ENCODE data around the gene PIK3C2G. TPM values are rescaled to one million over a fixed set of nuclear protein-coding genes. Genes with fewer than 3 reads are reported as not detected.

PIK3C2G gene
- total RNA-seq, 1 experiment from 2014 or later = not detected

- CTCF ChIA-PET = no interaction called here
These were observed 113.8 kb downstream of the PIK3C2G start for GRCh38 chr12:18375131-18375530.

More at GRCh38 chr12:18375131-18375530, 113.8 kb downstream of the PIK3C2G start:
- no peak for ATAC-seq
- Histone ChIP-seq H3K27ac (ENCODE audit: low read depth, low read length) (no peak overlapping the region), H4K20me1 (ENCODE audit: insufficient read depth) (no peaks in the 10 kb centered on the region), H3K79me2 (ENCODE audit: insufficient read depth, low read length) (no peaks in the 10 kb centered on the region), H3K9me2 (ENCODE audit: insufficient read depth) (no peaks in the 10 kb centered on the region), H3K36me3 (ENCODE audit: control insufficient read depth in 1 of 2, insufficient read depth in 2 of 2, low read length in 2 of 2) (no peaks in the 10 kb centered on the region), H3K4me3 (replicated peaks in 1 of 2; ENCODE audit: low read depth in 1 of 2, low read length in 2 of 2) (no peak overlapping the region), H3K9me3 (ENCODE audit: control insufficient read depth in 1 of 2, insufficient read depth in 1 of 2, low read depth in 1 of 2, low read length in 2 of 2) (no peaks in the 10 kb centered on the region), H2AFZ (ENCODE audit: low read depth, low read length, poor library complexity, severe bottlenecking) (no peak overlapping the region), H3K9ac (ENCODE audit: low read length) (no peak overlapping the region), H3K4me2 (ENCODE audit: low read length) (no peak overlapping the region), H3K4me1 (ENCODE audit: control insufficient read depth in 1 of 2, insufficient read depth in 2 of 2, low read length in 2 of 2) (no peaks in the 10 kb centered on the region), H3K27me3 (ENCODE audit: insufficient read depth, low read length) (no peaks in the 10 kb centered on the region)
- POLR2A ChIA-PET = no interaction called here
- TF ChIP-seq POLR2AphosphoS5 (IDR thresholded peaks at IDR 0.05; ENCODE audit: low read depth, low read length) = no peak
- TF ChIP-seq FOSL1 (IDR thresholded peaks at IDR 0.05; ENCODE audit: low read depth) = no peak
- no peak for TF ChIP-seq ELF1 (IDR thresholded peaks at IDR 0.05; ENCODE audit: borderline replicate concordance, low read depth)
- TF ChIP-seq CBX3 (IDR thresholded peaks at IDR 0.05; ENCODE audit: low read depth) = no peak
- TF ChIP-seq, protein P1, sequence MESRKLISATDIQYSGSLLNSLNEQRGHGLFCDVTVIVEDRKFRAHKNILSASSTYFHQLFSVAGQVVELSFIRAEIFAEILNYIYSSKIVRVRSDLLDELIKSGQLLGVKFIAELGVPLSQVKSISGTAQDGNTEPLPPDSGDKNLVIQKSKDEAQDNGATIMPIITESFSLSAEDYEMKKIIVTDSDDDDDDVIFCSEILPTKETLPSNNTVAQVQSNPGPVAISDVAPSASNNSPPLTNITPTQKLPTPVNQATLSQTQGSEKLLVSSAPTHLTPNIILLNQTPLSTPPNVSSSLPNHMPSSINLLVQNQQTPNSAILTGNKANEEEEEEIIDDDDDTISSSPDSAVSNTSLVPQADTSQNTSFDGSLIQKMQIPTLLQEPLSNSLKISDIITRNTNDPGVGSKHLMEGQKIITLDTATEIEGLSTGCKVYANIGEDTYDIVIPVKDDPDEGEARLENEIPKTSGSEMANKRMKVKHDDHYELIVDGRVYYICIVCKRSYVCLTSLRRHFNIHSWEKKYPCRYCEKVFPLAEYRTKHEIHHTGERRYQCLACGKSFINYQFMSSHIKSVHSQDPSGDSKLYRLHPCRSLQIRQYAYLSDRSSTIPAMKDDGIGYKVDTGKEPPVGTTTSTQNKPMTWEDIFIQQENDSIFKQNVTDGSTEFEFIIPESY (IDR thresholded peaks at IDR 0.05; ENCODE audit: extremely low read depth, insufficient replicate concordance, low read length) = no peak
- TF ChIP-seq EGR1 (IDR thresholded peaks at IDR 0.05; ENCODE audit: low read depth) = no peak
- TF ChIP-seq TCF7L2 (IDR thresholded peaks at IDR 0.05; ENCODE audit: borderline replicate concordance, extremely low read depth, insufficient read depth, insufficient read length) = no peak
- no peak for TF ChIP-seq ZFX (IDR thresholded peaks at IDR 0.05)
- no peak for TF ChIP-seq POLR2A (IDR thresholded peaks at IDR 0.05; ENCODE audit: borderline replicate concordance, extremely low read depth, insufficient read depth, insufficient read length)
- TF ChIP-seq, protein P2, sequence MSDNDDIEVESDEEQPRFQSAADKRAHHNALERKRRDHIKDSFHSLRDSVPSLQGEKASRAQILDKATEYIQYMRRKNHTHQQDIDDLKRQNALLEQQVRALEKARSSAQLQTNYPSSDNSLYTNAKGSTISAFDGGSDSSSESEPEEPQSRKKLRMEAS (IDR thresholded peaks at IDR 0.05) = no peak
- TF ChIP-seq CEBPB (IDR thresholded peaks at IDR 0.05; ENCODE audit: low read depth) = no peak
- no peak for TF ChIP-seq ZNF274 (IDR thresholded peaks at IDR 0.05; ENCODE audit: low read depth, low read length)
- no peak for TF ChIP-seq CTCF (IDR thresholded peaks at IDR 0.05 in 2 of 3, conservative IDR thresholded peaks at IDR 0.05 in 1 of 3; ENCODE audit: borderline replicate concordance in 1 of 3, insufficient read depth in 1 of 3, low read depth in 2 of 3, low read length in 2 of 3)
- TF ChIP-seq EZH2 (IDR thresholded peaks at IDR 0.05) = no peak
- no peak for TF ChIP-seq SRF (IDR thresholded peaks at IDR 0.05; ENCODE audit: low read depth)
- no peak for TF ChIP-seq SP1 (IDR thresholded peaks at IDR 0.05; ENCODE audit: low read depth)
- TF ChIP-seq SIN3A (IDR thresholded peaks at IDR 0.05; ENCODE audit: low read depth) = no peak
- TF ChIP-seq, protein P3, sequence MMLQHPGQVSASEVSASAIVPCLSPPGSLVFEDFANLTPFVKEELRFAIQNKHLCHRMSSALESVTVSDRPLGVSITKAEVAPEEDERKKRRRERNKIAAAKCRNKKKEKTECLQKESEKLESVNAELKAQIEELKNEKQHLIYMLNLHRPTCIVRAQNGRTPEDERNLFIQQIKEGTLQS (IDR thresholded peaks at IDR 0.05) = no peak
- no peak for DNase-seq (ENCODE audit: low read depth, low spot score)
- BruUV-seq (replicated peaks) = no TSS peak
- RAD21 ChIA-PET (ENCODE audit: low non-redundant PET in 1 of 2, low total read pairs in 2 of 2, uncharacterized antibody in 2 of 2, unreplicated experiment in 2 of 2) = no interaction called here
- intact Hi-C loops (cut with micrococcal nuclease) = no loop called here

Data from HCT116 (cell line).